RWPE2 (cell line): Measurements from ENCODE around the gene FBXO47.

ENCODE experiments used
- ATAC-seq: fragments of 200-7000 bp; cut with Tn5 transposase; 3 replicates; pipeline ENCODE4 v1.9.1; 2021; ENCODE audit warnings: low read depth
- DNase-seq: peaks from one replicate; pipeline ENCODE4 v3.0.0-alpha.2; 2020; ENCODE audit warnings: low spot score
- H3K27ac ChIP-seq: fragments of 450-650 bp; 2 replicates; pipeline ENCODE4 v1.5.1; 2017; ENCODE audit warnings: mild to moderate bottlenecking; ENCODE audit not compliant: poor library complexity, severe bottlenecking
- H3K27me3 ChIP-seq: fragments of 250-450 bp; sonication (Bioruptor Pico); 2 replicates; pipeline ENCODE4 v1.5.1; 2021; ENCODE audit warnings: mild to moderate bottlenecking, moderate library complexity; ENCODE audit not compliant: insufficient read depth, poor library complexity, severe bottlenecking
- H3K36me3 ChIP-seq: fragments of 250-450 bp; sonication (Bioruptor Pico); 2 replicates; pipeline ENCODE4 v1.5.1; 2020; ENCODE audit warnings: low read depth, mild to moderate bottlenecking, moderate library complexity
- H3K4me1 ChIP-seq: fragments of 250-450 bp; sonication (Bioruptor Pico); 2 replicates; pipeline ENCODE4 v1.5.1; 2021; ENCODE audit warnings: mild to moderate bottlenecking, moderate library complexity; ENCODE audit not compliant: insufficient read depth, poor library complexity, severe bottlenecking
- H3K4me3 ChIP-seq: fragments of 250-450 bp; sonication (Bioruptor Pico); 2 replicates; pipeline ENCODE4 v1.5.1; 2021; ENCODE audit warnings: mild to moderate bottlenecking, moderate library complexity; ENCODE audit not compliant: severe bottlenecking
- H3K9me3 ChIP-seq: fragments of 250-450 bp; sonication (Bioruptor Pico); 2 replicates; pipeline ENCODE4 v1.5.1; 2021; ENCODE audit warnings: mild to moderate bottlenecking, moderate library complexity; ENCODE audit not compliant: severe bottlenecking
- CTCF ChIP-seq: fragments of 450-650 bp; IDR thresholded peaks from one replicate; pipeline ENCODE4 v1.5.1; 2017; ENCODE audit warnings: mild to moderate bottlenecking, moderate library complexity; ENCODE audit not compliant: poor library complexity, severe bottlenecking

The FBXO47 gene

GRCh38 chr17:38911081-38911730 lies 56.0 kb downstream of the FBXO47 start:
- no peaks in the 10 kb centered on the region for H3K9me3 ChIP-seq
- no peaks in the 10 kb centered on the region for H3K27me3 ChIP-seq
- H3K36me3 ChIP-seq: peaks cover 63% of the 10 kb centered on the region
- no peak overlapping the region for H3K27ac ChIP-seq
- H3K4me3 ChIP-seq: no peak overlapping the region
- ATAC-seq (no peak), DNase-seq (peak; percentile 44)
- H3K4me1 ChIP-seq: peaks cover 17% of the 10 kb centered on the region
- no peak for TF ChIP-seq CTCF

GRCh38 chr17:38910325-38910724 lies 56.9 kb downstream of the FBXO47 start:
- no peak for TF ChIP-seq CTCF
- Histone ChIP-seq H3K36me3 (peaks cover 61% of the 10 kb centered on the region), H3K4me3 (no peak overlapping the region), H3K9me3 (no peaks in the 10 kb centered on the region), H3K27me3 (no peaks in the 10 kb centered on the region), H3K4me1 (peaks cover 18% of the 10 kb centered on the region), H3K27ac (no peak overlapping the region)
- DNase-seq (no peak), ATAC-seq (no peak)

GRCh38 chr17:38908676-38909181 lies 58.5 kb downstream of the FBXO47 start:
- TF ChIP-seq CTCF: no peak
- DNase-seq: no peak
- peak; percentile 66 for ATAC-seq
- H3K4me1 ChIP-seq: peaks cover 18% of the 10 kb centered on the region
- H3K9me3 ChIP-seq: no peaks in the 10 kb centered on the region
- no peak overlapping the region for H3K4me3 ChIP-seq
- peak overlapping the region; percentile 63 for H3K27ac ChIP-seq
- peaks cover 61% of the 10 kb centered on the region for H3K36me3 ChIP-seq
- H3K27me3 ChIP-seq: no peaks in the 10 kb centered on the region

- ATAC-seq: peak; percentile 24; the same call in 1 of the 3 replicates
- Histone ChIP-seq H3K4me1 (peaks cover 18% of the 10 kb centered on the region), H3K27ac (peak overlapping the region; percentile 63), H3K27me3 (no peaks in the 10 kb centered on the region), H3K4me3 (no peak overlapping the region), H3K9me3 (no peaks in the 10 kb centered on the region), H3K36me3 (peaks cover 61% of the 10 kb centered on the region)
- no peak for DNase-seq
- no peak for TF ChIP-seq CTCF
Measured at GRCh38 chr17:38907930-38908675, 59.1 kb downstream of the FBXO47 start.
